ENCODE data around the gene CFAP141. TPM values are rescaled to one million over a fixed set of nuclear protein-coding genes. Genes with fewer than 3 reads are reported as not detected.

The CFAP141 gene
- polyA plus RNA-seq, 1 donor from 2014 or later, result not detected

GRCh38 chr1:154166207-154166606, 39.9 kb downstream of the CFAP141 start:
- Histone ChIP-seq H3K9me3 (ENCODE audit: low read length) (no peaks in the 10 kb centered on the region), H3F3A (ENCODE audit: insufficient read depth, low read length, poor library complexity, severe bottlenecking) (no peaks in the 10 kb centered on the region), H3K4me3 (ENCODE audit: low read length) (no peak overlapping the region), H4K20me1 (ENCODE audit: insufficient read depth) (no peaks in the 10 kb centered on the region), H3K79me2 (replicated peaks; ENCODE audit: insufficient read depth, low read length) (no peaks in the 10 kb centered on the region), H3K27ac (ENCODE audit: low read length) (no peak overlapping the region), H3K36me3 (ENCODE audit: insufficient read depth, low read length) (peaks cover 15% of the 10 kb centered on the region), H3K27me3 (ENCODE audit: insufficient read depth, low read depth, low read length) (no peaks in the 10 kb centered on the region), H3K9me2 (ENCODE audit: insufficient read depth, low read length) (no peaks in the 10 kb centered on the region), H2AFZ (ENCODE audit: low read depth, low read length) (no peak overlapping the region), H3K9ac (ENCODE audit: low read length) (no peak overlapping the region), H3K4me2 (ENCODE audit: low read length) (no peak overlapping the region)
- TF ChIP-seq SMC3 (conservative IDR thresholded peaks at IDR 0.05; ENCODE audit: poor library complexity) (no peak), TAF1 (IDR thresholded peaks at IDR 0.05; ENCODE audit: low read depth) (no peak), EZH2 (IDR thresholded peaks at IDR 0.05; ENCODE audit: borderline replicate concordance, insufficient read depth, low read length, poor library complexity, severe bottlenecking) (no peak), CTCF (IDR thresholded peaks at IDR 0.05; ENCODE audit: poor library complexity, severe bottlenecking) (no peak), MXI1 (conservative IDR thresholded peaks at IDR 0.05; ENCODE audit: poor library complexity, severe bottlenecking) (no peak), EP300 (conservative IDR thresholded peaks at IDR 0.05; ENCODE audit: poor library complexity, severe bottlenecking) (no peak), POLR2AphosphoS5 (IDR thresholded peaks at IDR 0.05) (no peak), RAD21 (conservative IDR thresholded peaks at IDR 0.05) (no peak), REST (IDR thresholded peaks at IDR 0.05; ENCODE audit: borderline replicate concordance) (no peak)

GRCh38 chr1:154159554-154159953, 46.6 kb downstream of the CFAP141 start:
- H3K4me2 ChIP-seq (ENCODE audit: low read length), result no peak overlapping the region
- no peak overlapping the region for H3K27ac ChIP-seq (ENCODE audit: low read length)
- no peak for TF ChIP-seq MXI1 (conservative IDR thresholded peaks at IDR 0.05; ENCODE audit: poor library complexity, severe bottlenecking)
- no peak for TF ChIP-seq POLR2AphosphoS5 (IDR thresholded peaks at IDR 0.05)
- no peak for TF ChIP-seq REST (IDR thresholded peaks at IDR 0.05; ENCODE audit: borderline replicate concordance)
- no peaks in the 10 kb centered on the region for H4K20me1 ChIP-seq (ENCODE audit: insufficient read depth)
- no peaks in the 10 kb centered on the region for H3K27me3 ChIP-seq (ENCODE audit: insufficient read depth, low read depth, low read length)
- no peak overlapping the region for H3K9ac ChIP-seq (ENCODE audit: low read length)
- peaks cover 22% of the 10 kb centered on the region for H3K36me3 ChIP-seq (ENCODE audit: insufficient read depth, low read length)
- H3F3A ChIP-seq (ENCODE audit: insufficient read depth, low read length, poor library complexity, severe bottlenecking), result no peaks in the 10 kb centered on the region
- no peaks in the 10 kb centered on the region for H3K9me2 ChIP-seq (ENCODE audit: insufficient read depth, low read length)
- no peak overlapping the region for H3K4me3 ChIP-seq (ENCODE audit: low read length)
- H3K79me2 ChIP-seq (replicated peaks; ENCODE audit: insufficient read depth, low read length), result no peaks in the 10 kb centered on the region
- H3K9me3 ChIP-seq (ENCODE audit: low read length), result no peaks in the 10 kb centered on the region
- no peak overlapping the region for H2AFZ ChIP-seq (ENCODE audit: low read depth, low read length)
